ENCODE measurements around the gene GIGYF1.

- TF ChIP-seq MYC (IDR thresholded peaks at IDR 0.05; ENCODE audit: low read depth, low read length), result no peak
- TF ChIP-seq CTCF (IDR thresholded peaks at IDR 0.05; ENCODE audit: low read depth, low read length), result no peak
Observed at GRCh38 chr7:100676501-100677306, 17.3 kb downstream of the GIGYF1 start.
